Breast epithelium (tissue), 4 donors: Measurements from ENCODE around the gene CTNNA2. TPM values are rescaled to one million over a fixed set of nuclear protein-coding genes. Genes with fewer than 3 reads are reported as not detected.

ENCODE experiments used
- DNase-seq, 2 donors: peaks; one replicate each; pipeline ENCODE4 v3.0.0-alpha.2; 2019; ENCODE audit warnings: low spot score in 2 of 2
- H3K27ac ChIP-seq, 2 donors: fragments of 200-600 bp; sonication (generic) in 1 of 2; one replicate each; pipeline ENCODE4 v1.5.1; 2016 to 2019; ENCODE audit warnings: mild to moderate bottlenecking in 1 of 2
- H3K27me3 ChIP-seq, 2 donors: fragments of 200-600 bp; sonication (generic) in 1 of 2; one replicate each; pipeline versions ENCODE4 v1.5.1 to v1.6.0; 2017 to 2019; ENCODE audit warnings: control low read depth in 1 of 2, mild to moderate bottlenecking in 1 of 2
- H3K36me3 ChIP-seq: fragments of 200-600 bp; one replicate; pipeline ENCODE4 v1.5.1; 2019
- H3K4me1 ChIP-seq, 2 donors: fragments of 200-600 bp; sonication (generic); one replicate each; pipeline ENCODE4 v1.5.1; 2016 to 2019; ENCODE audit warnings: control low read depth in 1 of 2
- H3K4me3 ChIP-seq, 3 donors: fragments of 200-600 bp; sonication (generic); 1 replicate in 2 of 3; 2 replicates in 1 of 3; pipeline ENCODE4 v1.5.1; 2016 to 2019; ENCODE audit warnings: mild to moderate bottlenecking in 3 of 3, moderate library complexity in 2 of 3
- H3K9me3 ChIP-seq, 2 donors: fragments of 200-600 bp; sonication (generic) in 1 of 2; one replicate each; pipeline ENCODE4 v1.5.1; 2016 to 2019; ENCODE audit warnings: control low read depth in 1 of 2
- POLR2A ChIP-seq: fragments of 450-650 bp; IDR thresholded peaks from one replicate; pipeline ENCODE4 v1.6.1; 2016; ENCODE audit warnings: antibody characterized with exemption, mild to moderate bottlenecking, moderate library complexity
- POLR2AphosphoS5 ChIP-seq, 3 donors: sonication (generic); formaldehyde crosslinking; IDR thresholded peaks; one replicate each; pipeline ENCODE4 v1.6.1; 2017; ENCODE audit warnings: antibody characterized with exemption in 3 of 3
- intact Hi-C: fragments of 100-400 bp; cut with DNase I; formaldehyde crosslinking; loops from one replicate; pipeline ENCODE4 v1.15.1; 2023; ENCODE audit warnings: low total_unique reads
- total RNA-seq, 3 donors: library from RNA; depleted of rRNA; stranded (reverse); fragments of >200 nt; gene quantifications; one replicate each; pipeline ENCODE4 v1.1.0, GENCODE V29; 2016
- TF ChIP-seq, protein P1 (sequence below), 3 donors: fragments of 450-650 bp; IDR thresholded peaks; one replicate each; pipeline ENCODE4 v1.5.1; 2016 to 2017; ENCODE audit warnings: antibody characterized with exemption in 3 of 3, mild to moderate bottlenecking in 3 of 3, moderate library complexity in 3 of 3

CTNNA2 gene
- total RNA-seq, 3 donors from 2014 or later = 0.16 TPM; not detected in 2

DNA sequence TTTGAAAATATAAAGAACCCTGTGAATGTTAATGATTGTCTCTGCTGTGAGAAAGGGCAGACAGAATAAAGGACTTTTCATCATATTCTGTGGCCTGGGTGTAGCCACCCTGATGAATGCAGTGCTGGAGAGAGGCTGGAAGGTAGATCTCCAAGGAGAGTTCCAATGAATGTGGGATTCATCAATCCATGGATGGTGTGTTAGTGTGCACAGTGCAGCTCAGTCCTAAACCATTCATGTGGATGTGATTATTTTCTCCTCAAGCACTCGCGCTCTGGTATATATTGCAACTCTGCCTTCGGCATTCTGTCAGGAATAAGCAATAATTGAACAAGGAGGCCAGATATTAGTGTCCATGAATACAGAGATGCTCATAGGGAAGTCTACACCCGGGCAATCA, 744.6 kb downstream of the CTNNA2 start:
- no peaks in the 10 kb centered on the region for H3K36me3 ChIP-seq
- H3K4me3 ChIP-seq = no peak overlapping the region
- intact Hi-C loops = loop anchor here (1.0 kb wide), 1 partner anchor 8 kb away; no protein-coding TSS in a partner anchor
- H3K9me3 ChIP-seq = no peaks in the 10 kb centered on the region
- H3K4me1 ChIP-seq = no peaks in the 10 kb centered on the region
- no peak overlapping the region for H3K27ac ChIP-seq
- no peaks in the 10 kb centered on the region for H3K27me3 ChIP-seq
- TF ChIP-seq POLR2A (no peak), POLR2AphosphoS5 (IDR thresholded peaks at IDR 0.05) (no peak)
- TF ChIP-seq, protein P1, sequence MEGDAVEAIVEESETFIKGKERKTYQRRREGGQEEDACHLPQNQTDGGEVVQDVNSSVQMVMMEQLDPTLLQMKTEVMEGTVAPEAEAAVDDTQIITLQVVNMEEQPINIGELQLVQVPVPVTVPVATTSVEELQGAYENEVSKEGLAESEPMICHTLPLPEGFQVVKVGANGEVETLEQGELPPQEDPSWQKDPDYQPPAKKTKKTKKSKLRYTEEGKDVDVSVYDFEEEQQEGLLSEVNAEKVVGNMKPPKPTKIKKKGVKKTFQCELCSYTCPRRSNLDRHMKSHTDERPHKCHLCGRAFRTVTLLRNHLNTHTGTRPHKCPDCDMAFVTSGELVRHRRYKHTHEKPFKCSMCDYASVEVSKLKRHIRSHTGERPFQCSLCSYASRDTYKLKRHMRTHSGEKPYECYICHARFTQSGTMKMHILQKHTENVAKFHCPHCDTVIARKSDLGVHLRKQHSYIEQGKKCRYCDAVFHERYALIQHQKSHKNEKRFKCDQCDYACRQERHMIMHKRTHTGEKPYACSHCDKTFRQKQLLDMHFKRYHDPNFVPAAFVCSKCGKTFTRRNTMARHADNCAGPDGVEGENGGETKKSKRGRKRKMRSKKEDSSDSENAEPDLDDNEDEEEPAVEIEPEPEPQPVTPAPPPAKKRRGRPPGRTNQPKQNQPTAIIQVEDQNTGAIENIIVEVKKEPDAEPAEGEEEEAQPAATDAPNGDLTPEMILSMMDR (IDR thresholded peaks at IDR 0.05) = no peak
- no peak for DNase-seq

DNA sequence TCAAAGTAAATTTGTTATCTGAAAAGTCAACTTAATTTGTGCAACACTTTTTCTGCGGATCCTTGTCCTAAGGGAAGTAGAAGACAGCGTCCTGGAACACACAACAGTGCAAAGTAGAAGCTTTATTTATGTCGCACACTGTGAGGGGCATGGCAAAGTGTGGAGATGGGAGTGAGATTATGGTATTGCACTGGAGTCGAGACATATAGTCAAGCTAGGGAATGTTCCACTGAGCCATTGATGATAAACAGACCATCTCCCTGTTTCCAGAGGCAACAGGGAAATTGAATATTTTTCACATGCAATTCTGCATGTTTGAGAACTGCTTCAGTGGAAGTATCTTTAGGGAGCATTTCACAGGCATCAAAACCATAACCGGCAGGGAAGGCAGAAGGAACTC, 745.5 kb downstream of the CTNNA2 start:
- H3K27ac ChIP-seq = no peak overlapping the region
- H3K36me3 ChIP-seq = no peaks in the 10 kb centered on the region
- no peaks in the 10 kb centered on the region for H3K4me1 ChIP-seq
- TF ChIP-seq POLR2A = no peak
- no peak for TF ChIP-seq POLR2AphosphoS5 (IDR thresholded peaks at IDR 0.05)
- TF ChIP-seq, protein P1 (IDR thresholded peaks at IDR 0.05) = no peak
- intact Hi-C loops = no loop called here
- no peaks in the 10 kb centered on the region for H3K9me3 ChIP-seq
- no peak overlapping the region for H3K4me3 ChIP-seq
- no peaks in the 10 kb centered on the region for H3K27me3 ChIP-seq
- DNase-seq = no peak

DNA sequence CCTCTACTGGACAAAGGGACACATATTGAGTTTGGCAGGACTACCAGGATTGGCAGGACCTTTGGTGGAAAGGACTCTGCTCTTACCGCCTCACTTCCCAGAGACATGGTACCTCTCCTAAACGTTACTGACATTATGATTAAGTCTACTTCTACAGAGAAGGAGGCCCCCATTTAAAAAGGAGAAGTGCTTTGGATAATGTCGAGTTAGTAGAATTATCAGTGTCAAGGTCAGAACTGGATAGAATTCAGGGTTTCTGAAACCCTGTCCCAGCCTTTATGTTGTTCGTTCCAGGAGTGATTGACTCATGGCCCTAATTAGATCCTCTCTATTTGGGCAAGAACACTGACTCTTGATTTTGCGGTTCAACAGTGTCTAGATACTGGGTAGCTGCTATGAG, 745.9 kb downstream of the CTNNA2 start:
- Histone ChIP-seq H3K36me3 (no peaks in the 10 kb centered on the region), H3K4me1 (no peaks in the 10 kb centered on the region), H3K27ac (no peak overlapping the region), H3K9me3 (no peaks in the 10 kb centered on the region), H3K27me3 (no peaks in the 10 kb centered on the region), H3K4me3 (no peak overlapping the region)
- TF ChIP-seq, protein P1 (IDR thresholded peaks at IDR 0.05) = no peak
- TF ChIP-seq POLR2AphosphoS5 (IDR thresholded peaks at IDR 0.05) (no peak), POLR2A (no peak)
- intact Hi-C loops = no loop called here
- no peak for DNase-seq

DNA sequence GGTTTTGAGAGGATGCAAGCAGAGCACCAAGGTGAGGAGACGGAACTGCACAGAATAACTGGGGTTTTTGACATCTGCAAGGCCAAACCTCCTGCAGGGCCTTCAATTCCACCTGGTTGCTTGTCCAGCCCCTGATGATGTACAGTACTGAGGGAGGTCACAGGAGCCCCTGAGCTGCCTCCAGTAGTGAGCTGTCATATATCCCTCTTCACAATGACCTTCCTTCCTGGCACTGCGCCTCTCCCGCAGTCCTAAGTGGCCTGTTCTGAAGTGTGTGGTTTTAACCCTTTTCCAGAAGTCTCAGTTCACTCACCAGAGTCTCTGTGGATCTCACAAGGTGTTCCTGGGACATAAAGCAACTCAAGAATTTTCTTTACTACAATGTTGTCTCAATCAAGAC, 746.4 kb downstream of the CTNNA2 start:
- no peaks in the 10 kb centered on the region for H3K36me3 ChIP-seq
- H3K4me3 ChIP-seq = no peak overlapping the region
- intact Hi-C loops = no loop called here
- no peak for TF ChIP-seq POLR2AphosphoS5 (IDR thresholded peaks at IDR 0.05)
- TF ChIP-seq, protein P1 (IDR thresholded peaks at IDR 0.05) = no peak
- TF ChIP-seq POLR2A = no peak
- no peak overlapping the region for H3K27ac ChIP-seq
- no peaks in the 10 kb centered on the region for H3K4me1 ChIP-seq
- no peaks in the 10 kb centered on the region for H3K9me3 ChIP-seq
- no peaks in the 10 kb centered on the region for H3K27me3 ChIP-seq
- no peak for DNase-seq

DNA sequence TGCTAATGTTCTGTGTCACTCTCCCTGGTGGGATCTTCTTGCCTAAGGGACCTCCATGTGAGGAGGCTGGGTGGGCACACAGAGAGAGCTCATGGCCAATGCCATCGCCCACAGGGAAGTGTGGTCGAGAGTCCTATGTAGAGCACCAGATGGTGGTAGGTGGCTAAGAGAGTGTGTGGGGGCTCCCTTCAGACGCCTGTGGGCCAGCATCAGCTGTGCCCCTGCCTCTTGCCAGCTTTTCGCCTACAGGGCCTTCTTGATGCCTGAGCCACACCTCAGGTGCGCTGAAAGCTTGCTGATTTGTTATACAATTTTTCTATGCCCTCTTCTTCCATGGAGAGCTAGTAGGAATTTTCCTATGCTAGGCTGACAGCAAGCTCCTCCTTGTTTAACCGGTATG, 753.4 kb downstream of the CTNNA2 start:
- DNase-seq = no peak
- Histone ChIP-seq H3K4me1 (no peaks in the 10 kb centered on the region), H3K27me3 (no peaks in the 10 kb centered on the region), H3K4me3 (no peak overlapping the region), H3K27ac (no peak overlapping the region), H3K36me3 (no peaks in the 10 kb centered on the region), H3K9me3 (no peaks in the 10 kb centered on the region)
- intact Hi-C loops = no loop called here
- TF ChIP-seq POLR2A (no peak), POLR2AphosphoS5 (IDR thresholded peaks at IDR 0.05) (no peak)
- TF ChIP-seq, protein P1 (IDR thresholded peaks at IDR 0.05) = no peak
